Motor neuron (in vitro differentiated cells): ENCODE measurements around the gene OSGEP. TPM values are rescaled to one million over a fixed set of nuclear protein-coding genes. Genes with fewer than 3 reads are reported as not detected.
"Not testable (repeated sequence)": the region's sequence is repeated elsewhere in the genome, so short reads cannot be mapped to it uniquely, and the experiment has no call there.

Source experiments
- ATAC-seq, 8 experiments: fragments of 200-7000 bp; cut with Tn5 transposase; replicated peaks in 6 of 8; 2 replicates each; pipeline ENCODE4 v1.8.0; 2021; ENCODE audit warnings: mild to moderate bottlenecking in 8 of 8, moderate library complexity in 8 of 8
- H3K27ac ChIP-seq, 2 donors: fragments of 250-450 bp; sonication (Bioruptor Pico); 2 replicates each; pipeline ENCODE4 v1.9.0; 2021; ENCODE audit warnings: antibody characterized with exemption in 2 of 2, mild to moderate bottlenecking in 2 of 2, moderate library complexity in 1 of 2
- H3K4me1 ChIP-seq, 2 donors: fragments of 250-450 bp; sonication (Bioruptor Pico); replicated peaks in 1 of 2; 2 replicates each; pipeline ENCODE4 v1.6.1; 2021; ENCODE audit warnings: antibody characterized with exemption in 2 of 2, mild to moderate bottlenecking in 2 of 2, moderate library complexity in 1 of 2
- H3K4me3 ChIP-seq, 5 donors: fragments of 250-450 bp; sonication (Bioruptor Pico); 2 replicates each; pipeline ENCODE4 v1.9.0; 2021; ENCODE audit warnings: antibody characterized with exemption in 5 of 5, mild to moderate bottlenecking in 5 of 5, moderate library complexity in 4 of 5
- WGBS, 10 experiments: fragments of 450-650 bp; shearing (Covaris generic); methylation state at CpG; one replicate each; pipeline ENCODE4 v1.0.0; 2022; 5-methylcytosine and 5-hydroxymethylcytosine counted together
- in situ Hi-C, 9 experiments: fragments of 400-800 bp; cut with MboI; loops; one replicate each; pipeline ENCODE4 v1.15.0; 2021; ENCODE audit warnings: low sequenced_read_pairs in 9 of 9, low pct_unique_long_range_greater_than_20kb in 2 of 9; ENCODE audit not compliant: unreplicated experiment in 9 of 9
- total RNA-seq, 8 experiments: library from RNA; unstranded; fragments of 300-600 nt; gene quantifications; 2 replicates each; pipeline versions ENCODE4 v1.2.3 to v1.2.4, GENCODE V29; 2022

OSGEP gene
- total RNA-seq, 8 experiments from 2014 or later = 16.3 to 44.4 (median 29.4) TPM

DNA sequence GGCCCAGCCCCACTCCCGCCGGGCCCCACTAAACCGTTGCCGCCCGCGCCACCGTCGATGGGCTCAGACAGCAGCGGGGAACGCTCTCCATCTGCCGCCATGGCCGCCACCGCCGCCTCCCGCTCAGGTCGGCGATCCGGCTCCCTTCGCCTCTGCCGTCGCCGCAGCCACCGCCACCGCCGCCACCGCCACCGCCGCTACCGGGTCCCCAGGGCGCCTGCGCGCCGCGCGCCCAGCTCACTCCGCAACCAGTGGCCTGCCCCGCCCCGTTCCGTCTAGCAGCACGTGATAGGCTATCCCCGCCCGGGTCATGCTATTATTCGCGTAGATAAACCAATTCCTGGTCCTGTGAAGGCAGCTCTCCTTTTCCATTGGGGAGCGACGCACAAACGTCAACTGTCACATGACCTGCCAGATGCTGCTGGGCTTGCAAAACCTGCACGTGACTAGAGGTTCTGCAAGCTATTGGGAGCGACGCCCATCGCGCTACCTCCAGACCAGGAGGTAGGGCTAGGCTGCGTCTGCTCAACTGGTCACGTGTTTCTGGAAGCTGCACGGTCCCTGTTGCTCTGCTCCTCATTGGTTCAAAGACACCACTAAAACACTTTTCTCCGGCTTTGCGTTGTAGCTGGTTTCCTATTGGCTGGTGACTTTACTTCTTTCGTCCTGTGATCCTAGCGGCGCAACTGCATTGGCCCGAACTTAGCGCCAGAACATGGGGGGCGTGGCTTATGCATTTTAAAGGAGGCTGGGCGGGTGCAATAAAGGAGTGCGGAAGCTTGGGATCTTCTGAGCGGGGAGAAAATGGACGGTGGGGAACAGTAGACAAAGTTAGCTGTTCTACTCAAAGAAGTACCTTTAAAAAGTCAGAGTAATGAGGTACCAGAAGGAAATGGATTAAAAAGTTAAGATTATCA, 6.9 kb upstream of the OSGEP start, which contains the start of gene PIP4P1:
TSS of gene PIP4P1 (minus strand) at position 210 of the 917 bp plus-strand sequence. CDS start at position 101, 109 bp downstream.
- Histone ChIP-seq H3K27ac (peak within 1 kb of the TSS; percentile 82 to 93), H3K4me1 (peaks cover 9 to 12% of the 10 kb centered on the region in 2 donors), H3K4me3 (peak within 1 kb of the TSS; percentile 56 to 88 (median 70))
- peak; percentile 91 to 97 (median 97) for ATAC-seq
- WGBS, 10 experiments = 0 to 11% (median 0%) methylated on average over 1 to 22 of the region's 67 CpGs; no CpG with 5 or more reads in 2 of the 10 experiments
- in situ Hi-C loops = loop anchor here in 2 of 9 experiments (25.0 kb wide), 1 partner anchor 124 kb away; the partner anchor contains the start of genes CCNB1IP1 (in 2 of the 2) and PARP2 (in 2 of the 2)

DNA sequence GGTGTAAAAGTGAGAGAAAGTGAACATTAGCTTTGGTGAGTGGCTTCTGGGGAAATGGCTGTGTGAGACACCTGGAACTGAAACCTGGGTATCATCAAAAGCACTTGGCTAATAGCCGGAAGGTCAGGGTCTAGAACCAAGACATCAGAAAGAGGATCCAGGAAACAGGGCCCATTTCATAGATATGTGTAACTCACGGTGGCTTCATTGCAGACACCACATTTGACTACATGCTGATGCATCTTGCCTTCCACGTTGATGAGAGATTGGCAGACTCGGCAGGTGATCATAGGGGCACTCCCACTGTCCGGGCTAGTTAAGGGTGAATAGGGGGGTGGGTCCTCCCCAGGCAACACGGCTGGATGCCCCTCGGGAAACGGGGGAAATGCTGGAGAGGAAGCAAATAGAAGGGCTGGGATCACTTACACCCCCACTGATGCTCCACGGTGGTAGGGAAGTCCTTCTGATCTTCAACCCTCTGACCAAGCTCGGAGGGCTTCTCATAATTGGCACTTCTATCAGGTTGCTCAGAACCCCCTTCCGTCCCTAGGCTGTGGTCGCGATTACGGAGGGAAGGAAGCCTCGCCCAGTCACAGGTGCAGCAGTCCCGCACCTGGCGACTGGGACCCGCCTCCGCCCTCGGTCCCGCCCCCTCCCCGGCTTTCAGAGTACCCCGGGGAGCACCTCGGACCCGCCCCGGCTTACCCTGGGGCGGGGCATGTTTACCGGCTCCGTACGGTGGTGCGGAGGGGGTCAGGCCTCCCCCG, 6.0 kb upstream of the OSGEP start:
- peaks cover 13 to 17% of the 10 kb centered on the region in 2 donors for H3K4me1 ChIP-seq
- WGBS, 10 experiments = 0 to 50% (median 14%) methylated on average over 1 to 7 of the region's 32 CpGs; no CpG with 5 or more reads in 4 of the 10 experiments
- peak overlapping the region; percentile 56 to 88 (median 70) for H3K4me3 ChIP-seq
- peak overlapping the region; percentile 82 to 93 for H3K27ac ChIP-seq
- peak in 6 of 8 experiments; percentile 0 to 13 (median 6) for ATAC-seq
- in situ Hi-C loops = loop anchor here in 2 of 9 experiments (25.0 kb wide), 1 partner anchor 123 kb away; the partner anchor contains the start of genes CCNB1IP1 (in 2 of the 2) and PARP2 (in 2 of the 2)

DNA sequence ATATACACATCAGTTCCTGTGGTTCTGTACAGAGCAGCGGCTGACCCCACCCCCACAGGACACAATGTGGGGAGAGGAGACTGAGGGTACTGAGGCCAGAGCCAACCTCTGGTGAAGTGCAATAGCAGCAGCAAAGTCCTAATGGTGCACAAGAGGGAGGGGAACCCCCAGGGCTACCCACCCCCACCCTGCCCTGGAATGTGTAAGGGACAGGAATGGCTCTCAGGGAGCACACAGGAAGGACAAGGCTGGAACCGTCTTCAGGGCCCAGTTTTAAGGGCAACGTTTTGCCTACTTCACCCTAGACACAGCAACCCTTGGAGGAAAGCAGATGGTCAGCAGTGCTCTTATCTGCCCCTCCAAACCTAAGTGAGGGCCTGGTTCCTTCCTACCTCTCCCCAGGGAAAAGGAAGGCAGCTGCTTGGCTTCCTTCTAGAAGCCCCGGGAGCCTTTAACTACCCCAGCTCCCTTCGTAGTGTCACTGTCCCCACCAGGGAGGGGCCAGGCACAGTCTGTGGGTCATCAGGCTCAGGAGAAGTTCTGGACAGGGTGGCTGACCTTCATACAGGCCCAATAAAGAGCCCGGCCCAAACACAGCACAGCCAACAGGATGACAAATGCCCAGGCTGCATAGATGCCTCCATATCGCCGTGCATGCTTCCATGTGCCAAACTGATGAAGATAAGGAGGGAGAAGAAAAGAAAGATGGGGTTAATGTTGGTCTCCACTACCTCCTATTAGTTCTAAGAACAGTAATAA, 3.6 kb upstream of the OSGEP start:
- 80 to 100% (median 89%) methylated on average over 3 to 6 of the region's 8 CpGs; no CpG with 5 or more reads in 3 of the 10 experiments for WGBS, 10 experiments
- H3K4me3 ChIP-seq = no peak overlapping the region
- in situ Hi-C loops = loop anchor here in 2 of 9 experiments (25.0 kb wide), 1 partner anchor 121 kb away; the partner anchor contains the start of genes CCNB1IP1 (in 2 of the 2) and PARP2 (in 2 of the 2)
- no peak for ATAC-seq
- no peak overlapping the region for H3K27ac ChIP-seq
- peaks cover 19 to 23% of the 10 kb centered on the region in 2 donors for H3K4me1 ChIP-seq

DNA sequence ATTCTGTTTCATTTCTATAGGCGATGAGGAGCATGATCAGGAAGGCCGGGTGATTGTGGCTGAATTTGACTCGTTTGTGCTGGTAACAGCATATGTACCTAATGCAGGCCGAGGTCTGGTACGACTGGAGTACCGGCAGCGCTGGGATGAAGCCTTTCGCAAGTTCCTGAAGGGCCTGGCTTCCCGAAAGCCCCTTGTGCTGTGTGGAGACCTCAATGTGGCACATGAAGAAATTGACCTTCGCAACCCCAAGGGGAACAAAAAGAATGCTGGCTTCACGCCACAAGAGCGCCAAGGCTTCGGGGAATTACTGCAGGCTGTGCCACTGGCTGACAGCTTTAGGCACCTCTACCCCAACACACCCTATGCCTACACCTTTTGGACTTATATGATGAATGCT, 2.4 kb upstream of the OSGEP start:
- 50 to 97% (median 89%) methylated on average over 2 to 9 of the region's 13 CpGs; no CpG with 5 or more reads in 3 of the 10 experiments for WGBS, 10 experiments
- Histone ChIP-seq H3K27ac (no peak overlapping the region), H3K4me1 (peaks cover 19% of the 10 kb centered on the region in 2 donors), H3K4me3 (peak overlapping the region in 1 of 5 donors; percentile 97)
- ATAC-seq = no peak
- in situ Hi-C loops = loop anchor here in 2 of 9 experiments (25.0 kb wide), 1 partner anchor 120 kb away; the partner anchor contains the start of genes CCNB1IP1 (in 2 of the 2) and PARP2 (in 2 of the 2)

DNA sequence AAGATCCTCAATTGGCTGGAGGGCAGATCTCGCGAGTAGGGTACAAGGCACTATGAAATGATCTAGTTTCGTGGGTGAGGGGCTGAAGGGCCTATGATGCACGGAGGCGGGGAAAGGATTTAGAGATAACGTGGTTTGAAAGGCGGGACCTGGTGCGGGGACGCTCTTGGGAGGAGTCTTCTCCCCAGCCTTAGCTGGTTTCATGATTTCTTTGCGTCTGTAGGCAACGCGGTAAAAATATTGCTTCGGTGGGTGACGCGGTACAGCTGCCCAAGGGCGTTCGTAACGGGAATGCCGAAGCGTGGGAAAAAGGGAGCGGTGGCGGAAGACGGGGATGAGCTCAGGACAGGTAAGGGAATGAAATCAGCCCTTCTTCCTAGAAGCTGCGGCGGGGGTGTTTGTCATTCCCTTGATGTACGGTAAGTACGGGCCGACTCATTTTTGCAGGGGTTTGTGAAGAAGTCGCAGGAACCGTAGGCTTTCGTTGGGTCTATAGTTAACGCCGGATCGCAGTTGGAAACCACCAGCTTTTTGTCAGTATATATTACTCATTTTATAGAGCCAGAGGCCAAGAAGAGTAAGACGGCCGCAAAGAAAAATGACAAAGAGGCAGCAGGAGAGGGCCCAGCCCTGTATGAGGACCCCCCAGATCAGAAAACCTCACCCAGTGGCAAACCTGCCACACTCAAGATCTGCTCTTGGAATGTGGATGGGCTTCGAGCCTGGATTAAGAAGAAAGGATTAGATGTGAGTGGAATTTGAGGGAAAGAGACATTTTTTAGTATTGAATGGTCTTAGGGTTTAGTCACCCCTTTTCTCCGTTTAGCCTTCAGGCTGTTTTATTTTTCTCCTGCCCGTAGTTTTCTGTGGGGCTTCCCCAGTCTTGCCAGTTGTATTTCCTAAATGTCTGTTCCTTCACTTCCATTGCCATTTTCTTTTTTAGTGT, 1.0 kb upstream of the OSGEP start:
- peaks cover 19% of the 10 kb centered on the region in 2 donors for H3K4me1 ChIP-seq
- WGBS, 10 experiments = 0 to 7% (median 2%) methylated on average over 2 to 33 of the region's 39 CpGs; no CpG with 5 or more reads in 1 of the 10 experiments
- H3K27ac ChIP-seq = peak overlapping the region; percentile 98 to 99
- peak; percentile 46 to 73 (median 58) for ATAC-seq
- in situ Hi-C loops = loop anchor here in 2 of 9 experiments (25.0 kb wide), 1 partner anchor 118 kb away; the partner anchor contains the start of genes CCNB1IP1 (in 2 of the 2) and PARP2 (in 2 of the 2)
- peak overlapping the region; percentile 57 to 97 (median 67) for H3K4me3 ChIP-seq

DNA sequence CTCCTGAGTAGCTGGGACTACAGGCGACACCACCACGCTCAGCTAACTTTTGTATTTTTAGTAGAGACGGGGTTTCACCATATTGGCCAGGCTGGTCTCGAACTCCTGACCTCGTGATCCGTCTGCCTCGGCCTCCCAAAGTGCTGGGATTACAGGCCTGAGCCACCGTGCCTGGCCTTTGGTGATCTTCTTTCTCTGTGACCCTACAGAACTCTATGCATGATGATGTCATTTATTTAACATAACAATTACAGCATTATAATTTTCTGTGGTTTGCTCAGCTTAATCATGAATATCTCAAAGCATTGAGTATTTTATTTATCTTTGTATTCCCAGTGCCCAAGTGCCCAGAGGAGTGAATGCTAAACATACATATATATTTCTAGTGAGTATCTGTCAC, 1.8 kb downstream of the OSGEP start:
- WGBS, 10 experiments = 50 to 100% (median 83%) methylated on average over 1 to 8 of the region's 8 CpGs; no CpG with 5 or more reads in 4 of the 10 experiments
- not testable (repeated sequence) for ATAC-seq, H3K4me3 ChIP-seq, H3K27ac ChIP-seq
- peaks cover 10 to 12% of the 10 kb centered on the region in 2 donors for H3K4me1 ChIP-seq
- in situ Hi-C loops = loop anchor here in 2 of 9 experiments (25.0 kb wide), 1 partner anchor 116 kb away; the partner anchor contains the start of genes CCNB1IP1 (in 2 of the 2) and PARP2 (in 2 of the 2)

DNA sequence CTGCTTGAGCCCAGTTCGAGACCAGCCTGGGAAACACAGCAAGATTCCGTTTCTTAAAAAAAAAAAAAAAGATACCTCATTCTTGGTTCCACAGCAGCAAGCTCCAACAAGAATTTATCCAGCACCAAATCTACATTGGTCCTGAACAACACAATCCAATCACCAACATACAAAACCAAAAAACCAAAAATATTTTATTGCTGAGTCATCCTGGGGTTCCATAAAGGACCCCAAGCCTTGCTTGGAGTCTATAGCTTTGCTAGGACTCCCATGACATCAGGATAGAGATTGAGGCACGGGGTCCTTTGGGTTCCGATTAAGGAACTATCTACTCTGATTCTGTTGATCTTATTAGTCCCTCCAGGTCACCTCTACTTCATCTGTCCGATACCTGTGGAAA, 7.7 kb downstream of the OSGEP start:
- no peak overlapping the region for H3K4me3 ChIP-seq

DNA sequence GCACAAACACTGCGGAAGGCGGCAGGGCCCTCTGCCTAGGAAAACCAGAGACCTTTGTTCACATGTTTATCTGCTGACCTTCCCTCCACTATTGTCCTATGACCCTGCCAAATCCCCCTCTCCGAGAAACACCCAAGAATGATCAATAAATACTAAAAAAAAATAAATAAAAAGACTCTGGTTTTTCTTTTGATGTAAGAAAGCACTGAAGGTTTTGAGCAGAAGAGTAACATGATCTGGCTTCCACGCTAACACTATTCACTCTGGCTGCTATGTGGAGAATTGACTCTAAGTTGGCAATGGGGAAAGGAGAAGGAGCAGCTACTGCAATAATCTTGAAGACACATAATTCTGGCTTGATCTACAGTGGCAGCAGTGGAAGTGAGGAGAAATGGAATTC, 11.0 kb downstream of the OSGEP start:
- in situ Hi-C loops, H3K4me1 ChIP-seq, H3K4me3 ChIP-seq, H3K27ac ChIP-seq: not testable (repeated sequence)
- peak in 2 of 8 experiments; percentile 41 to 42 for ATAC-seq
- WGBS, 10 experiments = 71 to 100% (median 100%) methylated on average over 1 of the region's 4 CpGs; no CpG with 5 or more reads in 4 of the 10 experiments

More for the DNA sequence above, 7.7 kb downstream of the OSGEP start:
- ATAC-seq = no peak
- 82 to 100% (median 93%) methylated on average over 2 to 5 of the region's 5 CpGs; no CpG with 5 or more reads in 3 of the 10 experiments for WGBS, 10 experiments
- Histone ChIP-seq H3K4me1 (no peaks in the 10 kb centered on the region), H3K27ac (no peak overlapping the region)
- in situ Hi-C loops = no loop called here

DNA sequence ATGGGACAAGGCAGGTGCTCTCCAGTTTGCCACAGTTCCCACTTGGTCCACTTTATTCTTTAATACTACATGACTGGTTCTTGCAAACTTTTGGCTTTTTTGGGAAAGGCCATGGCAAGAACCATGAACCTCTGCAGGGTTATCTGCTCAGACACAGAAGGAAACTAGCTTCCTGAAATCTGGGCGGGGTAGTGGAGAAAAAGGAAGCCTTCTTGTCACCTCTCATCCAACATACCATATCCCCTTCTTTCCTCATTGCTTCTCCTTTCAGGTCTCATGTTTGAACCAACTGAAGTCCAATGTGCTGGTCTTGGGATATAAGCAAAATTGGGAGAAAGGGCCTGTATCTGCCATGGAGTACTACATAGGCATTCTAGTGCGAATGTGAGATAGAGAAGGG, 13.2 kb downstream of the OSGEP start:
- no peak overlapping the region for H3K27ac ChIP-seq
- no peaks in the 10 kb centered on the region for H3K4me1 ChIP-seq
- ATAC-seq = no peak
- 80 to 100% (median 100%) methylated on average over 1 to 2 of the region's 2 CpGs; no CpG with 5 or more reads in 3 of the 10 experiments for WGBS, 10 experiments
- in situ Hi-C loops = no loop called here
- H3K4me3 ChIP-seq = no peak overlapping the region

DNA sequence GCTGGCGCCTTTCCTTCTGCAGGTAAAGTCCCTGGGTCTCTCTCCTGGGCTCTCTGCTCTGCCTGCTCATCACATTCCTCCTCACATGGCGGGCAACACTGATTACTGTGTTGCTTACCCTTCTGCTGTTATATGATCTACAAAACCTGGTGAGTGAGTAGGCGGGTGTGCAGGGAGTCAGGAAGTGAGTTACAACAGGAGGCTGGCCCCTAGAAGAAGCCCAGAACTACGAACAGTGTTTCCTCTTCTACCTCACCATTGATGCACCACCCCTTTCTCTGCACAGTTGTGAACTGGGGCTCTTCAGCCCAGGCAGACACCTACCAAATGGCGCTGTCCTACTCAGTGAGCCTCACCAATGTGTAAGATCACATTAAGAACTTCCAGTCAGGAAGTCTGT, 13.7 kb downstream of the OSGEP start:
- WGBS, 10 experiments = 57 to 100% (median 80%) methylated on average over 1 to 5 of the region's 5 CpGs; no CpG with 5 or more reads in 2 of the 10 experiments
- H3K4me1 ChIP-seq = no peaks in the 10 kb centered on the region
- in situ Hi-C loops = no loop called here
- H3K4me3 ChIP-seq = no peak overlapping the region
- no peak overlapping the region for H3K27ac ChIP-seq
- no peak for ATAC-seq

DNA sequence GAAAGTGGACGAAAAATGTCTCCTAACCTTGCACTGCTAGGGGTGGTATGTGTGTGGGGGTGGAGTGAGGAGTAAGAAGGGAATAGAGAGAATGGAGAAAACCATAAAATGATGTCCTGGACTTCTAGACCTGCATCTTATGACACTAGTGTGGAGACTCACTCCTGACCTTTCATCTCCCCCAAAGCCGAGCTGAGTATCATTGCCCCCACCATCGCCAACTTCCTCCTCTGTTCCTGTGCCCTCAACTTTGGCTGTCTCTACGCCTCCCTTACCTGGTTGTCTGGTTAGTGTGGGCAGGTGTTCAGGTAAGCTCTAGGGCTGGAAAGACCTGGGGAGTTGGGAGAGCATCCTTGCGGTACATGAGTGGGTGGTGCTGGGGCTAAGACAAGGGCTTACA, 14.1 kb downstream of the OSGEP start:
- no peaks in the 10 kb centered on the region for H3K4me1 ChIP-seq
- H3K4me3 ChIP-seq = no peak overlapping the region
- in situ Hi-C loops = no loop called here
- 79 to 100% (median 96%) methylated on average over 1 to 3 of the region's 5 CpGs; no CpG with 5 or more reads in 4 of the 10 experiments for WGBS, 10 experiments
- H3K27ac ChIP-seq = no peak overlapping the region
- no peak for ATAC-seq
